Hepatocyte (in vitro differentiated cells): Measurements from ENCODE around the gene FAM184A. TPM values are rescaled to one million over a fixed set of nuclear protein-coding genes. Genes with fewer than 3 reads are reported as not detected.

Source experiments
- DNase-seq: peaks from one replicate; pipeline ENCODE4 v3.0.0-alpha.2; 2016; ENCODE audit warnings: low spot score
- H2AFZ ChIP-seq: fragments of 200-600 bp; sonication (generic); 2 replicates; pipeline ENCODE4 v1.6.0; 2016; ENCODE audit warnings: antibody characterized with exemption, mild to moderate bottlenecking
- H3K27ac ChIP-seq: fragments of 200-600 bp; sonication (generic); 2 replicates; pipeline ENCODE4 v1.5.1; 2016; ENCODE audit warnings: mild to moderate bottlenecking
- H3K27me3 ChIP-seq: fragments of 200-600 bp; sonication (generic); 2 replicates; pipeline ENCODE4 v1.6.1; 2016
- H3K36me3 ChIP-seq: fragments of 200-600 bp; sonication (generic); replicated peaks from 2 replicates; pipeline ENCODE4 v1.5.1; 2016; ENCODE audit warnings: low read depth; ENCODE audit not compliant: insufficient read depth
- H3K4me1 ChIP-seq: fragments of 200-600 bp; sonication (generic); 2 replicates; pipeline ENCODE4 v1.5.1; 2016; ENCODE audit warnings: mild to moderate bottlenecking, moderate library complexity; ENCODE audit not compliant: insufficient read depth
- H3K4me2 ChIP-seq: fragments of 200-600 bp; sonication (generic); 2 replicates; pipeline ENCODE4 v1.6.0; 2016
- H3K4me3 ChIP-seq: fragments of 200-600 bp; sonication (generic); 2 replicates; pipeline ENCODE4 v1.5.1; 2016; ENCODE audit warnings: mild to moderate bottlenecking
- H3K79me2 ChIP-seq: fragments of 200-600 bp; sonication (generic); 2 replicates; pipeline ENCODE4 v1.6.0; 2017; ENCODE audit warnings: mild to moderate bottlenecking
- H3K9me2 ChIP-seq: fragments of 200-600 bp; sonication (generic); replicated peaks from 2 replicates; pipeline ENCODE4 v1.6.0; 2017; ENCODE audit warnings: mild to moderate bottlenecking; ENCODE audit not compliant: insufficient read depth
- H3K9me3 ChIP-seq: fragments of 200-600 bp; sonication (generic); 2 replicates; pipeline ENCODE4 v1.5.1; 2016; ENCODE audit warnings: low read depth, mild to moderate bottlenecking
- H4K20me1 ChIP-seq: fragments of 200-600 bp; sonication (generic); 2 replicates; pipeline ENCODE4 v1.6.0; 2016; ENCODE audit warnings: mild to moderate bottlenecking; ENCODE audit not compliant: insufficient read depth, poor library complexity, severe bottlenecking
- CTCF ChIP-seq: fragments of 200-600 bp; sonication (generic); IDR thresholded peaks from 2 replicates; pipeline ENCODE4 v1.5.1; 2016; ENCODE audit warnings: antibody characterized with exemption, mild to moderate bottlenecking; ENCODE audit not compliant: poor library complexity
- EZH2 ChIP-seq: fragments of 200-600 bp; sonication (generic); IDR thresholded peaks from 2 replicates; pipeline ENCODE4 v1.6.1; 2016; ENCODE audit warnings: antibody characterized with exemption, mild to moderate bottlenecking, borderline replicate concordance
- EZH2phosphoT487 ChIP-seq: fragments of 200-600 bp; sonication (generic); IDR thresholded peaks from one replicate; pipeline ENCODE4 v1.6.1; 2018; ENCODE audit warnings: antibody characterized with exemption, mild to moderate bottlenecking, low read depth, moderate library complexity; ENCODE audit not compliant: unreplicated experiment, severe bottlenecking
- WGBS: methylation state at CpG from one replicate; pipeline ENCODE4 v1.1.6; 2016; ENCODE audit warnings: low lambda C conversion rate; ENCODE audit errors: missing lambda C conversion rate; 5-methylcytosine and 5-hydroxymethylcytosine counted together
- polyA plus RNA-seq: library from polyadenylated mRNA; unstranded; fragments of >200 nt; fragmentation: Nextera tagmentation; extraction: Ambion mirVana; gene quantifications from 2 replicates; pipeline ENCODE4 v1.2.1, GENCODE V29; 2016
- total RNA-seq: library from RNA; depleted of rRNA; stranded (reverse); fragments of >200 nt; gene quantifications from 2 replicates; pipeline ENCODE4 v1.2.3, GENCODE V29; 2014

Gene FAM184A
- total and polyA plus RNA-seq, 2 experiments from 2014 or later: 5.6 to 14.1 TPM

GRCh38 chr6:119110601-119111548 lies 32.4 kb upstream of the FAM184A start:
- H2AFZ ChIP-seq: no peak overlapping the region
- no peak overlapping the region for H3K27ac ChIP-seq

GRCh38 chr6:119109654-119110325 lies 31.3 kb upstream of the FAM184A start:
- Histone ChIP-seq H2AFZ (no peak overlapping the region), H3K9me3 (no peaks in the 10 kb centered on the region), H3K4me3 (no peak overlapping the region), H4K20me1 (no peaks in the 10 kb centered on the region), H3K79me2 (no peaks in the 10 kb centered on the region), H3K36me3 (no peaks in the 10 kb centered on the region), H3K4me2 (no peak overlapping the region), H3K4me1 (no peaks in the 10 kb centered on the region), H3K9me2 (no peaks in the 10 kb centered on the region), H3K27me3 (no peaks in the 10 kb centered on the region), H3K27ac (no peak overlapping the region)
- 85% methylated on average over 8 of the region's 8 CpGs for WGBS
- TF ChIP-seq CTCF (no peak), EZH2 (no peak)
- no peak for DNase-seq

More at GRCh38 chr6:119110601-119111548, 32.4 kb upstream of the FAM184A start:
- Histone ChIP-seq H3K4me1 (no peaks in the 10 kb centered on the region), H4K20me1 (no peaks in the 10 kb centered on the region), H3K27me3 (no peaks in the 10 kb centered on the region), H3K4me2 (no peak overlapping the region), H3K9me3 (no peaks in the 10 kb centered on the region), H3K36me3 (no peaks in the 10 kb centered on the region), H3K9me2 (no peaks in the 10 kb centered on the region), H3K79me2 (no peaks in the 10 kb centered on the region), H3K4me3 (no peak overlapping the region)
- 54% methylated on average over 8 of the region's 8 CpGs for WGBS
- TF ChIP-seq EZH2phosphoT487: no peak
- peak; percentile 67 for TF ChIP-seq CTCF
- TF ChIP-seq EZH2: no peak
- DNase-seq: peak; percentile 71

GRCh38 chr6:119108076-119108475 lies 29.6 kb upstream of the FAM184A start:
- TF ChIP-seq EZH2phosphoT487 (no peak), CTCF (no peak), EZH2 (no peak)
- Histone ChIP-seq H4K20me1 (no peaks in the 10 kb centered on the region), H3K4me1 (no peaks in the 10 kb centered on the region), H3K9me2 (no peaks in the 10 kb centered on the region), H3K4me2 (no peak overlapping the region), H3K27ac (no peak overlapping the region), H3K27me3 (no peaks in the 10 kb centered on the region), H3K9me3 (no peaks in the 10 kb centered on the region), H3K36me3 (no peaks in the 10 kb centered on the region), H3K4me3 (no peak overlapping the region), H3K79me2 (no peaks in the 10 kb centered on the region), H2AFZ (no peak overlapping the region)
- DNase-seq: no peak
- 80% methylated on average over 3 of the region's 3 CpGs for WGBS
